A549 treated with CORT108297 at 1 μM for 4 hours (cell line): Measurements from ENCODE around the gene SLC39A12. TPM values are rescaled to one million over a fixed set of nuclear protein-coding genes. Genes with fewer than 3 reads are reported as not detected.

Experiments
- total RNA-seq: library from RNA; stranded (reverse); fragments of 200-300 nt; extraction: Qiagen RNA extraction; gene quantifications from 5 replicates; pipeline ENCODE4 v1.2.3, GENCODE V29; 2022

The SLC39A12 gene
- not detected in 5 replicates for total RNA-seq

GRCh38 chr10:17951868-17952371, at the start of gene SLC39A12:
Gene SLC39A12 (plus strand): TSS chr10:17951918. CDS start chr10:17953277, 1,359 bp downstream.

Other genes starting within 250 kb of the SLC39A12 start
- 0.05 to 0.13 TPM (median 0.08 TPM) in 5 replicates for gene TMEM236, start 199.7 kb upstream of the SLC39A12 start, total RNA-seq
- 0.01 to 0.05 TPM (median 0.02 TPM) in 5 replicates for gene MRC1, start 142.6 kb upstream of the SLC39A12 start, total RNA-seq
- 0.05 TPM in 1 of 5 replicates, not detected in the others for gene CACNB2, start 188.5 kb downstream of the SLC39A12 start, total RNA-seq